ENCODE results near the gene CHAD. TPM values are rescaled to one million over a fixed set of nuclear protein-coding genes. Genes with fewer than 3 reads are reported as not detected.

The CHAD gene
- total RNA-seq, 2 donors from 2014 or later: not detected

GRCh38 chr17:50506298-50506697 is 37.6 kb upstream of the CHAD start:
- no peak overlapping the region for H3K4me3 ChIP-seq
- H3K27me3 ChIP-seq (replicated peaks; ENCODE audit: insufficient read depth): no peaks in the 10 kb centered on the region
- no peaks in the 10 kb centered on the region for H3K36me3 ChIP-seq
- H3K9me3 ChIP-seq: no peaks in the 10 kb centered on the region
- no peak for DNase-seq (ENCODE audit: low spot score)
- no peak for ATAC-seq (ENCODE audit: insufficient number of reproducible peaks, low FRiP score, low read depth)
- TF ChIP-seq CTCF (IDR thresholded peaks at IDR 0.05): no peak
- no peak overlapping the region for H3K27ac ChIP-seq
- peaks cover 6 to 14% of the 10 kb centered on the region in 2 donors for H3K4me1 ChIP-seq (ENCODE audit: control insufficient read depth in 1 of 2, low read depth in 2 of 2)

GRCh38 chr17:50505591-50506130 is 37.0 kb upstream of the CHAD start:
- no peak for TF ChIP-seq CTCF (IDR thresholded peaks at IDR 0.05)
- Histone ChIP-seq H3K4me1 (ENCODE audit: control insufficient read depth in 1 of 2, low read depth in 2 of 2) (peaks cover 6 to 14% of the 10 kb centered on the region in 2 donors), H3K27ac (no peak overlapping the region), H3K36me3 (no peaks in the 10 kb centered on the region), H3K4me3 (no peak overlapping the region), H3K9me3 (no peaks in the 10 kb centered on the region), H3K27me3 (replicated peaks; ENCODE audit: insufficient read depth) (no peaks in the 10 kb centered on the region)
- ATAC-seq (ENCODE audit: insufficient number of reproducible peaks, low FRiP score, low read depth) (no peak), DNase-seq (ENCODE audit: low spot score) (no peak)

GRCh38 chr17:50502301-50502990 is 33.8 kb upstream of the CHAD start:
- Histone ChIP-seq H3K4me1 (ENCODE audit: control insufficient read depth in 1 of 2, low read depth in 2 of 2) (peaks cover 0 to under 1% of the 10 kb centered on the region in 2 donors), H3K9me3 (no peaks in the 10 kb centered on the region), H3K4me3 (no peak overlapping the region), H3K27ac (no peak overlapping the region), H3K36me3 (no peaks in the 10 kb centered on the region), H3K27me3 (replicated peaks; ENCODE audit: insufficient read depth) (no peaks in the 10 kb centered on the region)
- TF ChIP-seq CTCF (IDR thresholded peaks at IDR 0.05): no peak
- DNase-seq (ENCODE audit: low spot score) (no peak), ATAC-seq (ENCODE audit: insufficient number of reproducible peaks, low FRiP score, low read depth) (no peak)

GRCh38 chr17:50501054-50501453 is 32.4 kb upstream of the CHAD start:
- ATAC-seq (ENCODE audit: insufficient number of reproducible peaks, low FRiP score, low read depth) (no peak), DNase-seq (ENCODE audit: low spot score) (no peak)
- TF ChIP-seq CTCF (IDR thresholded peaks at IDR 0.05): no peak

GRCh38 chr17:50499721-50500120 is 31.0 kb upstream of the CHAD start:
- H3K9me3 ChIP-seq: no peaks in the 10 kb centered on the region
- H3K4me3 ChIP-seq: no peak overlapping the region
- H3K27ac ChIP-seq: no peak overlapping the region
- H3K4me1 ChIP-seq (ENCODE audit: control insufficient read depth in 1 of 2, low read depth in 2 of 2): no peaks in the 10 kb centered on the region
- no peaks in the 10 kb centered on the region for H3K36me3 ChIP-seq
- ATAC-seq (ENCODE audit: insufficient number of reproducible peaks, low FRiP score, low read depth) (no peak), DNase-seq (ENCODE audit: low spot score) (no peak)
- no peaks in the 10 kb centered on the region for H3K27me3 ChIP-seq (replicated peaks; ENCODE audit: insufficient read depth)
- no peak for TF ChIP-seq CTCF (IDR thresholded peaks at IDR 0.05)

More at GRCh38 chr17:50501054-50501453, 32.4 kb upstream of the CHAD start:
- no peak overlapping the region for H3K4me3 ChIP-seq
- no peak overlapping the region for H3K27ac ChIP-seq
- H3K9me3 ChIP-seq: no peaks in the 10 kb centered on the region
- no peaks in the 10 kb centered on the region for H3K4me1 ChIP-seq (ENCODE audit: control insufficient read depth in 1 of 2, low read depth in 2 of 2)
- no peaks in the 10 kb centered on the region for H3K27me3 ChIP-seq (replicated peaks; ENCODE audit: insufficient read depth)
- H3K36me3 ChIP-seq: no peaks in the 10 kb centered on the region

Data from thoracic aorta (tissue), 2 donors.